KMS-11 (cell line): ENCODE measurements around the gene DMGDH.
"Not testable (repeated sequence)": the region's sequence is repeated elsewhere in the genome, so short reads cannot be mapped to it uniquely, and the experiment has no call there.

ENCODE experiments used
- H2AFZ ChIP-seq: fragments of 200-600 bp; sonication (generic); 2 replicates; pipeline ENCODE4 v1.6.1; 2016; ENCODE audit warnings: antibody characterized with exemption, mixed run types, low read depth
- H3K27ac ChIP-seq: fragments of 200-600 bp; sonication (generic); 2 replicates; pipeline ENCODE4 v1.6.1; 2016; ENCODE audit warnings: mild to moderate bottlenecking, mixed run types
- H3K27me3 ChIP-seq: fragments of 200-600 bp; sonication (generic); 2 replicates; pipeline ENCODE4 v1.6.1; 2017; ENCODE audit warnings: mild to moderate bottlenecking, low read depth, mixed run types, moderate library complexity; ENCODE audit not compliant: insufficient read depth
- H3K36me3 ChIP-seq: fragments of 200-600 bp; sonication (generic); 2 replicates; pipeline ENCODE4 v1.6.1; 2017; ENCODE audit warnings: mild to moderate bottlenecking, mixed run types; ENCODE audit not compliant: insufficient read depth
- H3K4me1 ChIP-seq: fragments of 200-600 bp; sonication (generic); 2 replicates; pipeline ENCODE4 v1.6.1; 2016; ENCODE audit warnings: mild to moderate bottlenecking, low read depth, mixed run types; ENCODE audit not compliant: poor library complexity, severe bottlenecking
- H3K4me2 ChIP-seq: fragments of 200-600 bp; sonication (generic); 2 replicates; pipeline ENCODE4 v1.7.0; 2016; ENCODE audit warnings: mild to moderate bottlenecking, mixed run types
- H3K4me3 ChIP-seq: fragments of 200-600 bp; sonication (generic); IDR thresholded peaks from 2 replicates; pipeline ENCODE4 v1.6.1; 2017; ENCODE audit warnings: low read depth, low read length, mixed read lengths; ENCODE audit not compliant: insufficient read depth
- H3K79me2 ChIP-seq: fragments of 200-600 bp; sonication (generic); 2 replicates; pipeline ENCODE4 v1.6.1; 2016; ENCODE audit warnings: low read depth, mixed run types; ENCODE audit not compliant: insufficient read depth
- H3K9ac ChIP-seq: fragments of 200-600 bp; sonication (generic); 2 replicates; pipeline ENCODE4 v1.6.1; 2016; ENCODE audit warnings: mild to moderate bottlenecking, mixed run types
- H4K20me1 ChIP-seq: fragments of 200-600 bp; sonication (generic); 2 replicates; pipeline ENCODE4 v1.6.1; 2016; ENCODE audit warnings: mild to moderate bottlenecking, mixed run types; ENCODE audit not compliant: insufficient read depth
- CTCF ChIP-seq: fragments of 200-600 bp; sonication (generic); conservative IDR thresholded peaks from 2 replicates; pipeline ENCODE4 v1.6.1; 2017; ENCODE audit warnings: low read depth, mild to moderate bottlenecking, antibody characterized with exemption, low read length, moderate library complexity, mixed read lengths

The DMGDH gene

GRCh38 chr5:78984439-78985115 is 84.9 kb downstream of the DMGDH start:
- H3K4me1 ChIP-seq = peaks cover 28% of the 10 kb centered on the region
- H3K36me3 ChIP-seq = no peaks in the 10 kb centered on the region
- peak overlapping the region; percentile 83; the same call in 1 of the 2 replicates for H3K4me2 ChIP-seq
- H3K27ac ChIP-seq = peak overlapping the region; percentile 88
- H4K20me1 ChIP-seq = no peaks in the 10 kb centered on the region
- TF ChIP-seq CTCF = no peak
- H3K27me3 ChIP-seq = no peaks in the 10 kb centered on the region
- no peaks in the 10 kb centered on the region for H3K79me2 ChIP-seq
- peak overlapping the region; percentile 80 for H3K9ac ChIP-seq
- peak overlapping the region; percentile 82 for H2AFZ ChIP-seq
- H3K4me3 ChIP-seq = peak overlapping the region; percentile 28

GRCh38 chr5:78983601-78984438 is 85.7 kb downstream of the DMGDH start:
- Histone ChIP-seq H3K27me3 (no peaks in the 10 kb centered on the region), H3K4me2 (peak overlapping the region; percentile 83), H3K27ac (peak overlapping the region; percentile 88), H3K36me3 (no peaks in the 10 kb centered on the region), H2AFZ (peak overlapping the region; percentile 82), H3K4me1 (peaks cover 28% of the 10 kb centered on the region), H3K4me3 (peak overlapping the region; percentile 28), H3K9ac (peak overlapping the region; percentile 80), H3K79me2 (no peaks in the 10 kb centered on the region), H4K20me1 (no peaks in the 10 kb centered on the region)
- no peak for TF ChIP-seq CTCF

- peaks cover 28% of the 10 kb centered on the region for H3K4me1 ChIP-seq
- not testable (repeated sequence) for H3K27me3 ChIP-seq, H3K27ac ChIP-seq, H3K79me2 ChIP-seq, H3K4me3 ChIP-seq, H3K36me3 ChIP-seq, H4K20me1 ChIP-seq, H3K9ac ChIP-seq
- H3K4me2 ChIP-seq = peak overlapping the region; percentile 83
- peak overlapping the region; percentile 82; the same call in 1 of the 2 replicates for H2AFZ ChIP-seq
These were observed 86.3 kb downstream of the DMGDH start for GRCh38 chr5:78983194-78983593.

- Histone ChIP-seq H4K20me1 (no peaks in the 10 kb centered on the region), H3K79me2 (no peaks in the 10 kb centered on the region), H3K27ac (no peak overlapping the region), H3K4me3 (no peak overlapping the region), H3K9ac (no peak overlapping the region), H3K4me1 (peaks cover 12% of the 10 kb centered on the region), H3K4me2 (no peak overlapping the region), H3K27me3 (no peaks in the 10 kb centered on the region), H2AFZ (no peak overlapping the region), H3K36me3 (no peaks in the 10 kb centered on the region)
- TF ChIP-seq CTCF = no peak
These were observed 89.6 kb downstream of the DMGDH start for GRCh38 chr5:78979909-78980308.
